IMR-90 (cell line): ENCODE measurements around the gene DENND1B. TPM values are rescaled to one million over a fixed set of nuclear protein-coding genes. Genes with fewer than 3 reads are reported as not detected.

Source experiments
- ATAC-seq: fragments of 200-7000 bp; cut with Tn5 transposase; 2 replicates; pipeline ENCODE4 v1.9.1; 2020; ENCODE audit warnings: low read depth, mild to moderate bottlenecking, moderate library complexity
- BruUV-seq: library from RNA; stranded (reverse); fragments of 400-500 nt; replicated peaks from 2 replicates; lab custom pipeline; 2021; lab: Mats Ljungman, UMichigan
- CTCF ChIA-PET: fragments of 300-600 bp; formaldehyde crosslinking; extraction: SDS; loops from one replicate; lab custom pipeline; 2021; ENCODE audit warnings: antibody characterized with exemption; lab: Yijun Ruan, JAX
- POLR2A ChIA-PET: fragments of 300-600 bp; sonication (Branson Sonifier 250); formaldehyde crosslinking; loops from one replicate; lab custom pipeline; 2022; ENCODE audit warnings: antibody characterized with exemption; ENCODE audit not compliant: unreplicated experiment; lab: Charles Lee
- DNase-seq: peaks from one replicate; pipeline ENCODE4 v3.0.0; 2013
- H2AFZ ChIP-seq: replicated peaks from 2 replicates; pipeline ENCODE3; 2013; ENCODE audit warnings: low read length, mild to moderate bottlenecking; ENCODE audit not compliant: poor library complexity
- H2AK5ac ChIP-seq: 2 replicates; pipeline ENCODE4 v1.6.1; 2013; ENCODE audit warnings: low read depth, low read length, inconsistent platforms
- H2AK9ac ChIP-seq: replicated peaks from 2 replicates; pipeline ENCODE3; 2013; ENCODE audit warnings: mild to moderate bottlenecking, low read depth, low read length, moderate library complexity; ENCODE audit not compliant: poor library complexity
- H2BK120ac ChIP-seq: 2 replicates; pipeline ENCODE4 v1.6.1; 2013; ENCODE audit warnings: low read depth, low read length, inconsistent platforms
- H2BK15ac ChIP-seq: 3 replicates; pipeline ENCODE4 v1.6.1; 2013; ENCODE audit warnings: low read depth, low read length, inconsistent platforms
- H2BK20ac ChIP-seq: 2 replicates; pipeline ENCODE4 v1.6.1; 2013; ENCODE audit warnings: low read depth, mild to moderate bottlenecking, inconsistent platforms, low read length, moderate library complexity
- H2BK5ac ChIP-seq: 2 replicates; pipeline ENCODE4 v1.6.1; 2013; ENCODE audit warnings: mild to moderate bottlenecking, low read depth, low read length, inconsistent platforms; ENCODE audit not compliant: poor library complexity, severe bottlenecking
- H3K14ac ChIP-seq: replicated peaks from 2 replicates; pipeline ENCODE4 v1.6.1; 2013; ENCODE audit warnings: low read depth, low read length, inconsistent platforms
- H3K18ac ChIP-seq: 2 replicates; pipeline ENCODE4 v1.6.1; 2013; ENCODE audit warnings: low read depth, low read length, control low read depth
- H3K23ac ChIP-seq: 2 replicates; pipeline ENCODE4 v1.6.1; 2013; ENCODE audit warnings: low read depth, low read length, inconsistent platforms
- H3K27ac ChIP-seq: 2 replicates; pipeline ENCODE4 v1.5.1; 2013; ENCODE audit warnings: mild to moderate bottlenecking, control low read depth, low read length; ENCODE audit not compliant: insufficient read depth
- H3K27me3 ChIP-seq: 2 replicates; pipeline ENCODE4 v1.6.1; 2013; ENCODE audit warnings: low read length; ENCODE audit not compliant: control insufficient read depth, insufficient read depth
- H3K36me3 ChIP-seq: 2 replicates; pipeline ENCODE4 v1.6.1; 2013; ENCODE audit warnings: low read length, mixed read lengths; ENCODE audit not compliant: control insufficient read depth, insufficient read depth
- H3K4ac ChIP-seq: 2 replicates; pipeline ENCODE4 v1.6.1; 2013; ENCODE audit warnings: low read depth, low read length, inconsistent platforms
- H3K4me1 ChIP-seq: 2 replicates; pipeline ENCODE4 v1.6.1; 2013; ENCODE audit warnings: low read length, mixed read lengths; ENCODE audit not compliant: control insufficient read depth, insufficient read depth
- H3K4me2 ChIP-seq: 2 replicates; pipeline ENCODE4 v1.6.1; 2013; ENCODE audit warnings: low read depth, mild to moderate bottlenecking, control low read depth, low read length, moderate library complexity
- H3K4me3 ChIP-seq: 2 replicates; pipeline ENCODE4 v1.5.1; 2013; ENCODE audit warnings: low read depth, mild to moderate bottlenecking, control low read depth, low read length, moderate library complexity; ENCODE audit not compliant: insufficient read depth
- H3K56ac ChIP-seq: 2 replicates; pipeline ENCODE4 v1.6.1; 2013; ENCODE audit warnings: low read length, inconsistent platforms; ENCODE audit not compliant: insufficient read depth; ENCODE audit errors: extremely low read depth
- H3K79me1 ChIP-seq, 2 experiments: 2 replicates each; pipeline ENCODE4 v1.6.1; 2013; ENCODE audit warnings: low read length in 2 of 2, inconsistent platforms in 1 of 2, low read depth in 1 of 2
- H3K9ac ChIP-seq: 2 replicates; pipeline ENCODE4 v1.6.1; 2013; ENCODE audit warnings: low read depth, low read length, control low read depth
- H3K9me1 ChIP-seq: 2 replicates; pipeline ENCODE4 v1.6.1; 2013; ENCODE audit warnings: low read length, inconsistent platforms; ENCODE audit not compliant: insufficient read depth
- H3K9me3 ChIP-seq: 2 replicates; pipeline ENCODE4 v1.6.1; 2013; ENCODE audit warnings: low read length; ENCODE audit not compliant: control insufficient read depth, insufficient read depth
- H4K20me1 ChIP-seq: 2 replicates; pipeline ENCODE4 v1.6.1; 2013; ENCODE audit warnings: low read length, inconsistent platforms; ENCODE audit not compliant: insufficient read depth
- H4K5ac ChIP-seq: 2 replicates; pipeline ENCODE4 v1.6.1; 2013; ENCODE audit warnings: mild to moderate bottlenecking, low read depth, low read length, control low read depth
- H4K8ac ChIP-seq, 2 experiments: 2 replicates each; pipeline ENCODE4 v1.6.1; 2013; ENCODE audit warnings: low read depth in 2 of 2, low read length in 2 of 2, control low read depth in 1 of 2, inconsistent platforms in 1 of 2
- H4K91ac ChIP-seq: 2 replicates; pipeline ENCODE4 v1.6.1; 2013; ENCODE audit warnings: low read depth, low read length, inconsistent platforms; ENCODE audit not compliant: insufficient read depth
- BHLHE40 ChIP-seq: fragments of 150-350 bp; IDR thresholded peaks from 2 replicates; pipeline ENCODE4 v1.6.1; 2016; ENCODE audit warnings: mild to moderate bottlenecking, low read depth, low read length
- CEBPB ChIP-seq: IDR thresholded peaks from 2 replicates; pipeline ENCODE4 v1.6.1; 2012; ENCODE audit warnings: low read depth, low read length, improper control_type of control experiment
- CHD1 ChIP-seq: IDR thresholded peaks from 2 replicates; pipeline ENCODE4 v1.6.1; 2012; ENCODE audit warnings: low read depth, low read length, improper control_type of control experiment
- MAZ ChIP-seq: IDR thresholded peaks from 2 replicates; pipeline ENCODE4 v1.6.1; 2012; ENCODE audit warnings: low read depth, mild to moderate bottlenecking, low read length, improper control_type of control experiment, moderate library complexity, borderline replicate concordance
- MXI1 ChIP-seq: IDR thresholded peaks from 2 replicates; pipeline ENCODE4 v1.6.1; 2012; ENCODE audit warnings: low read depth, mild to moderate bottlenecking, low read length, moderate library complexity, borderline replicate concordance
- POLR2A ChIP-seq: IDR thresholded peaks from 2 replicates; pipeline ENCODE4 v1.6.1; 2012; ENCODE audit warnings: mild to moderate bottlenecking, low read depth, low read length
- RAD21 ChIP-seq: IDR thresholded peaks from 2 replicates; pipeline ENCODE4 v1.6.1; 2012; ENCODE audit warnings: low read length, improper control_type of control experiment
- RCOR1 ChIP-seq: IDR thresholded peaks from 2 replicates; pipeline ENCODE4 v1.6.1; 2012; ENCODE audit warnings: mild to moderate bottlenecking, low read length, improper control_type of control experiment; ENCODE audit not compliant: insufficient replicate concordance
- RFX5 ChIP-seq: IDR thresholded peaks from 2 replicates; pipeline ENCODE4 v1.8.0; 2012; ENCODE audit warnings: low read depth, mild to moderate bottlenecking, low read length, moderate library complexity
- SMC3 ChIP-seq: fragments of 150-350 bp; IDR thresholded peaks from 2 replicates; pipeline ENCODE4 v1.6.1; 2016; ENCODE audit warnings: low read depth, mild to moderate bottlenecking, antibody characterized with exemption, low read length, moderate library complexity
- WGBS, 2 experiments: methylation state at CpG; one replicate each; pipeline versions ENCODE4 v1.1.5 to v1.1.7; 2013; ENCODE audit warnings: missing lambda C conversion rate in 2 of 2; ENCODE audit not compliant: insufficient read length in 1 of 2; ENCODE audit errors: extremely low coverage in 2 of 2; 5-methylcytosine and 5-hydroxymethylcytosine counted together
- dilution Hi-C: fragments of 300-500 bp; cut with HindIII; formaldehyde crosslinking; loops from one replicate; pipeline ENCODE4 v1.14.3; 2018; ENCODE audit warnings: low sequenced_read_pairs; ENCODE audit not compliant: unreplicated experiment
- in situ Hi-C: fragments of 300-500 bp; cut with MboI; formaldehyde crosslinking; loops from 3 replicates; pipeline ENCODE4 v1.14.3; 2019; ENCODE audit warnings: low sequenced_read_pairs, inconsistent platforms, mixed read lengths
- intact Hi-C: fragments of 100-400 bp; cut with micrococcal nuclease; formaldehyde crosslinking; loops from 2 replicates; pipeline ENCODE4 v1.10.0; 2022
- polyA plus RNA-seq, 3 experiments: library from polyadenylated mRNA; depleted of rRNA; stranded (reverse); fragments of >200 nt; gene quantifications; 2 replicates each; pipeline ENCODE4 v1.2.3, GENCODE V29; 2012; ENCODE audit warnings: low replicate concordance in 1 of 3
- total RNA-seq: library from RNA; depleted of rRNA; stranded (reverse); fragments of >200 nt; gene quantifications from 2 replicates; pipeline ENCODE4 v1.2.3, GENCODE V29; 2012
- TF ChIP-seq, protein P1 (sequence below): conservative IDR thresholded peaks from 2 replicates; pipeline ENCODE4 v1.5.1; 2012; ENCODE audit warnings: mild to moderate bottlenecking, low read depth, low read length, improper control_type of control experiment
- TF ChIP-seq, protein P2 (sequence below): fragments of 150-350 bp; IDR thresholded peaks from 2 replicates; pipeline ENCODE4 v1.6.1; 2016; ENCODE audit warnings: low read depth, mild to moderate bottlenecking, low read length, moderate library complexity, borderline replicate concordance

The DENND1B gene
- total and polyA plus RNA-seq, 2 of the 4 experiments (the other 2 are of a cell fraction), result 4.0 to 24.2 TPM

GRCh38 chr1:197691816-197692215, 83.5 kb downstream of the DENND1B start:
- no peak for DNase-seq
- Histone ChIP-seq H3K79me1 (peaks cover 11 to 24% of the 10 kb centered on the region in 2 experiments), H2BK20ac (no peak overlapping the region), H3K36me3 (peaks cover 2% of the 10 kb centered on the region; the same call in 1 of the 2 replicates), H3K14ac (no peak overlapping the region), H3K27ac (no peak overlapping the region), H3K9me1 (0 out of 2 replicates have a peak, but pooled peaks cover 4% of the 10 kb centered on the region), H2AFZ (no peak overlapping the region), H3K27me3 (no peaks in the 10 kb centered on the region), H2BK5ac (no peak overlapping the region), H3K4me1 (no peaks in the 10 kb centered on the region; the same call in 1 of the 2 replicates), H3K4me3 (no peak overlapping the region), H3K9ac (no peak overlapping the region), H3K23ac (no peak overlapping the region), H3K56ac (no peak overlapping the region), H2AK5ac (no peak overlapping the region), H2AK9ac (no peak overlapping the region), H2BK120ac (no peak overlapping the region), H2BK15ac (no peak overlapping the region), H3K4ac (no peak overlapping the region), H4K8ac (no peak overlapping the region), H4K20me1 (no peaks in the 10 kb centered on the region), H4K5ac (no peak overlapping the region), H3K18ac (no peak overlapping the region), H3K4me2 (no peak overlapping the region), H4K91ac (no peak overlapping the region), H3K9me3 (peaks cover 4% of the 10 kb centered on the region; the same call in 1 of the 2 replicates)
- intact Hi-C loops (loop anchor here (5.0 kb wide), 2 partner anchors 35 to 225 kb away; partner anchors contain the start of gene LHX9), in situ Hi-C loops (no loop called here), dilution Hi-C loops (no loop called here)
- BruUV-seq, result no TSS peak
- no peak for ATAC-seq
- TF ChIP-seq RCOR1 (no peak), MAZ (no peak), RAD21 (no peak), MXI1 (no peak), SMC3 (no peak), CHD1 (no peak), BHLHE40 (no peak), RFX5 (no peak), CEBPB (no peak), POLR2A (no peak)
- TF ChIP-seq, protein P1, sequence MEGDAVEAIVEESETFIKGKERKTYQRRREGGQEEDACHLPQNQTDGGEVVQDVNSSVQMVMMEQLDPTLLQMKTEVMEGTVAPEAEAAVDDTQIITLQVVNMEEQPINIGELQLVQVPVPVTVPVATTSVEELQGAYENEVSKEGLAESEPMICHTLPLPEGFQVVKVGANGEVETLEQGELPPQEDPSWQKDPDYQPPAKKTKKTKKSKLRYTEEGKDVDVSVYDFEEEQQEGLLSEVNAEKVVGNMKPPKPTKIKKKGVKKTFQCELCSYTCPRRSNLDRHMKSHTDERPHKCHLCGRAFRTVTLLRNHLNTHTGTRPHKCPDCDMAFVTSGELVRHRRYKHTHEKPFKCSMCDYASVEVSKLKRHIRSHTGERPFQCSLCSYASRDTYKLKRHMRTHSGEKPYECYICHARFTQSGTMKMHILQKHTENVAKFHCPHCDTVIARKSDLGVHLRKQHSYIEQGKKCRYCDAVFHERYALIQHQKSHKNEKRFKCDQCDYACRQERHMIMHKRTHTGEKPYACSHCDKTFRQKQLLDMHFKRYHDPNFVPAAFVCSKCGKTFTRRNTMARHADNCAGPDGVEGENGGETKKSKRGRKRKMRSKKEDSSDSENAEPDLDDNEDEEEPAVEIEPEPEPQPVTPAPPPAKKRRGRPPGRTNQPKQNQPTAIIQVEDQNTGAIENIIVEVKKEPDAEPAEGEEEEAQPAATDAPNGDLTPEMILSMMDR, result no peak
- TF ChIP-seq, protein P2, sequence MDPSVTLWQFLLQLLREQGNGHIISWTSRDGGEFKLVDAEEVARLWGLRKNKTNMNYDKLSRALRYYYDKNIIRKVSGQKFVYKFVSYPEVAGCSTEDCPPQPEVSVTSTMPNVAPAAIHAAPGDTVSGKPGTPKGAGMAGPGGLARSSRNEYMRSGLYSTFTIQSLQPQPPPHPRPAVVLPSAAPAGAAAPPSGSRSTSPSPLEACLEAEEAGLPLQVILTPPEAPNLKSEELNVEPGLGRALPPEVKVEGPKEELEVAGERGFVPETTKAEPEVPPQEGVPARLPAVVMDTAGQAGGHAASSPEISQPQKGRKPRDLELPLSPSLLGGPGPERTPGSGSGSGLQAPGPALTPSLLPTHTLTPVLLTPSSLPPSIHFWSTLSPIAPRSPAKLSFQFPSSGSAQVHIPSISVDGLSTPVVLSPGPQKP, result no peak
- no CpG with 5 or more reads among the region's 1 CpG for WGBS, 2 experiments
- ChIA-PET POLR2A (no interaction called here), CTCF (interaction anchor here (0.6 to 2.4 kb wide), 2 partner anchors 168 to 177 kb away, joined by 4 to 10 read pairs; no protein-coding TSS in a partner anchor)
